Gastroesophageal sphincter (tissue), 2 donors: ENCODE data around the gene AP3M1.

ENCODE experiments used
- EP300 ChIP-seq: sonication (generic); formaldehyde crosslinking; IDR thresholded peaks from one replicate; pipeline ENCODE4 v1.6.1; 2017; ENCODE audit warnings: antibody characterized with exemption, mild to moderate bottlenecking
- POLR2A ChIP-seq, 2 donors: fragments of 450-650 bp; IDR thresholded peaks; one replicate each; pipeline ENCODE4 v1.6.1; 2017; ENCODE audit warnings: antibody characterized with exemption in 2 of 2, mild to moderate bottlenecking in 2 of 2, moderate library complexity in 1 of 2

- TF ChIP-seq EP300 (no peak), POLR2A (IDR thresholded peaks at IDR 0.05) (peak; percentile 56 to 70)
These were observed 25.9 kb upstream of the AP3M1 start for GRCh38 chr10:74176380-74177139.
